ENCODE measurements around the gene FAM114A2.
A peak's percentile ranks its signal among the peaks of the same experiment; 100 is the strongest.

The FAM114A2 gene

GRCh38 chr5:154038707-154039457 is at the start of gene FAM114A2, which contains the start of gene MFAP3:
FAM114A2 (minus strand) TSS chr5:154038910; CDS start chr5:154034953, 3,957 bp downstream.
MFAP3 (plus strand) TSS chr5:154038967; CDS start chr5:154049723, 10,756 bp downstream.
- peak within 1 kb of the TSS; percentile 56 for H3K4me3 ChIP-seq (ENCODE audit: low read depth, low read length)
- in situ Hi-C loops (cut with HindIII; ENCODE audit: low sequenced_read_pairs): no loop called here
- TF ChIP-seq CTCF (IDR thresholded peaks at IDR 0.05; ENCODE audit: low read depth, low read length, missing control alignments): no peak
- DNase-seq (ENCODE audit: low read depth): peak; percentile 47

DNA sequence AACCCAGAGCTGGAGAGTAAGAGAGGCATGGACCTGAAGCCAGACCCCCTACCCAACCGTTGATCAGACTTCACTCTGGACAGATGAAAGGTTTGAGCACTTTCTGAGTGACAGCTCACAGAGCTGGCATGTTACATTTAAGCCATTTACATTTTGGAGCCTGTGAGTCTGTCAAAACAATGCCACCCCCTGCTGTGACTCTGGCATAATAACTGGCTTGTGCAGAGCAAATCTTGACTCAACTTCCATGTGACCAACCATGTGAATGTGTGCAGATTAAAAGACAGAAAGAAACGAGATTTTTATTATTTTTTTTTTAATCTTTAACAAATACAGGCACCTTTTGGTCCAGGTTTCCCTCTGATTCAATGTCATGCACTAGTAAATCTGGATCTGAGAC is 48.5 kb upstream of the FAM114A2 start:
- in situ Hi-C loops (cut with HindIII; ENCODE audit: low sequenced_read_pairs): no loop called here
- no peak for TF ChIP-seq CTCF (IDR thresholded peaks at IDR 0.05; ENCODE audit: low read depth, low read length, missing control alignments)
- no peak overlapping the region for H3K4me3 ChIP-seq (ENCODE audit: low read depth, low read length)
- peak; percentile 54 for DNase-seq (ENCODE audit: low read depth)

DNA sequence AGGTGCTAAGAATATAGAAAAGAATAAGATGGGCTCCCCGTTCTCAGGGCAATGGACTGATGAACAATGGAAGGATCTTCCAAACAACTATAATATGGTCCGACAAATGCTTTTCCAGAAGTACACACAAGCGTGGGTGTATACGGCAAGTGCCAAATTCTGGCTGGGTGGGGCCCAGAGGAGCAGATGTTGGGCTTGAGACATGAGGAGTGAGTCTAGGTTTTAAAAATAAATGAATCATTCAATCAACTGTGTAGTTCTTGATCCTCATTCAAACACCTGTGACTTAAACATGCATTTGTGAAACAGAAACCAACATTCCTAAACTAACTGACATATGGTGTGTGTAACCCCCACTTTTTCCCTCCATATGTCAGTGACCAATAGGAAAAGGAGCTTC is 47.9 kb upstream of the FAM114A2 start:
- TF ChIP-seq CTCF (IDR thresholded peaks at IDR 0.05; ENCODE audit: low read depth, low read length, missing control alignments): no peak
- in situ Hi-C loops (cut with HindIII; ENCODE audit: low sequenced_read_pairs): no loop called here
- no peak for DNase-seq (ENCODE audit: low read depth)
- no peak overlapping the region for H3K4me3 ChIP-seq (ENCODE audit: low read depth, low read length)

- no peak for TF ChIP-seq CTCF (IDR thresholded peaks at IDR 0.05; ENCODE audit: low read depth, low read length, missing control alignments)
- no peak for DNase-seq (ENCODE audit: low read depth)
- H3K4me3 ChIP-seq (ENCODE audit: low read depth, low read length): no peak overlapping the region
- in situ Hi-C loops (cut with HindIII; ENCODE audit: low sequenced_read_pairs): no loop called here
These were observed 47.4 kb upstream of the FAM114A2 start for GRCh38 chr5:154086146-154086545.

- in situ Hi-C loops (cut with HindIII; ENCODE audit: low sequenced_read_pairs): no loop called here
- H3K4me3 ChIP-seq (ENCODE audit: low read depth, low read length): no peak overlapping the region
- no peak for TF ChIP-seq CTCF (IDR thresholded peaks at IDR 0.05; ENCODE audit: low read depth, low read length, missing control alignments)
- DNase-seq (ENCODE audit: low read depth): no peak
These were observed 45.4 kb upstream of the FAM114A2 start for GRCh38 chr5:154084062-154084639.

GRCh38 chr5:154081246-154081645 is 42.5 kb upstream of the FAM114A2 start:
- in situ Hi-C loops (cut with HindIII; ENCODE audit: low sequenced_read_pairs): no loop called here
- TF ChIP-seq CTCF (IDR thresholded peaks at IDR 0.05; ENCODE audit: low read depth, low read length, missing control alignments): no peak

More at GRCh38 chr5:154081246-154081645, 42.5 kb upstream of the FAM114A2 start:
- H3K4me3 ChIP-seq (ENCODE audit: low read depth, low read length): no peak overlapping the region
- DNase-seq (ENCODE audit: low read depth): no peak
